Endothelial cell of umbilical vein (primary cell): Measurements from ENCODE around the gene IL4I1.

Experiments used
- EZH2 ChIP-seq: IDR thresholded peaks from 2 replicates; pipeline ENCODE4 v1.6.1; 2012; ENCODE audit warnings: borderline replicate concordance, low read depth, mild to moderate bottlenecking, moderate library complexity, low read length, inconsistent platforms; ENCODE audit not compliant: severe bottlenecking
- TF ChIP-seq, protein P1 (sequence below), 2 donors: IDR thresholded peaks; 1 replicate in 1 of 2; 2 replicates in 1 of 2; pipeline ENCODE4 v1.5.1; 2011; ENCODE audit warnings: low read length in 2 of 2, mild to moderate bottlenecking in 2 of 2, moderate library complexity in 2 of 2, control low read depth in 1 of 2, inconsistent platforms in 1 of 2, low read depth in 1 of 2; ENCODE audit not compliant: insufficient read depth in 1 of 2; ENCODE audit errors: extremely low read depth in 1 of 2

DNA sequence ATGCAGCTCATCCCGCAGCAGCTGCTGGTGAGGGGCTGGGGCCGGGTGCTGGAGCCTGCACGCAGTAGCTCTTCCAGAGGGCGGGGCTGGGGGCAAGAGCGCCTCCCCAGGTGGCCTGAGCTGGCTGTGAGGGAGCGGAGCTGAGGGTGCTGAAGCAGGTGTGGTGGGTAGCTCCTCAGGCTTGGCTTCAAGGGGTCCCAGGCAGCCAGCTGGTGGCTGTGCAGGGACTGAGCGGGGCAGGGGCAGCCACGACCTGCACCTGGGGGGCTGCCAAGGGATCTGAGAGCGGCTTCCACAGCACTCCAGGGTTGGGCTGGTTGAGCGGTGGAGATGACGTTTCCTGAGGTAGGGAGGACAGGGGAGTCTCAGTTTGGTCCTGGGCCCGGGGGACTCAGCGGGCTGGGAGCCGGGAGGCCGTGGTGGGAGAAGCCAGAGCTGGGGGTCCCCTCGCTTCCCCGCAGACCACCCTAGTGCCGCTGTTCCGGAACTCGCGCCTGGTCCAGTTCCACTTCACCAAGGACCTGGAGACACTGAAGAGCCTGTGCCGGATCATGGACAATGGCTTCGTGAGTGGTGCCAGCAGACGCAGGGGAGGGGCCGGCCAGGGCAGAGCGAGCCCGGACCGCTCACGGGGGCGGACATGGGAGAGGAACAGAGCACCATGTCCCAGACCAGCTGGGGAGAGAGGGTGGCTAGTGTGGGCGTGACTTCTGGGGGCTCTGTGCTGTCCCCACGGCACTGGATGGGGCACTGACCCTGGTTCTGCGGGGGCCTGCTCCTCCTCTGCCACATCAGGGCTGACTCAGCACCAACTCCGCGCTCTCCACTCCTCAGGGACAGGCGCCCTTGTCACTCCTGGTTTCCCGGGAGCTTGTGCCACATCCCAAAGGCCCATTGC is 38.4 kb downstream of the IL4I1 start:
- TF ChIP-seq EZH2: no peak
- TF ChIP-seq, protein P1, sequence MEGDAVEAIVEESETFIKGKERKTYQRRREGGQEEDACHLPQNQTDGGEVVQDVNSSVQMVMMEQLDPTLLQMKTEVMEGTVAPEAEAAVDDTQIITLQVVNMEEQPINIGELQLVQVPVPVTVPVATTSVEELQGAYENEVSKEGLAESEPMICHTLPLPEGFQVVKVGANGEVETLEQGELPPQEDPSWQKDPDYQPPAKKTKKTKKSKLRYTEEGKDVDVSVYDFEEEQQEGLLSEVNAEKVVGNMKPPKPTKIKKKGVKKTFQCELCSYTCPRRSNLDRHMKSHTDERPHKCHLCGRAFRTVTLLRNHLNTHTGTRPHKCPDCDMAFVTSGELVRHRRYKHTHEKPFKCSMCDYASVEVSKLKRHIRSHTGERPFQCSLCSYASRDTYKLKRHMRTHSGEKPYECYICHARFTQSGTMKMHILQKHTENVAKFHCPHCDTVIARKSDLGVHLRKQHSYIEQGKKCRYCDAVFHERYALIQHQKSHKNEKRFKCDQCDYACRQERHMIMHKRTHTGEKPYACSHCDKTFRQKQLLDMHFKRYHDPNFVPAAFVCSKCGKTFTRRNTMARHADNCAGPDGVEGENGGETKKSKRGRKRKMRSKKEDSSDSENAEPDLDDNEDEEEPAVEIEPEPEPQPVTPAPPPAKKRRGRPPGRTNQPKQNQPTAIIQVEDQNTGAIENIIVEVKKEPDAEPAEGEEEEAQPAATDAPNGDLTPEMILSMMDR (IDR thresholded peaks at IDR 0.05; ENCODE audit: extremely low read depth in 1 of 2, insufficient read depth in 1 of 2, low read depth in 1 of 2, low read length in 2 of 2): no peak
